ENCODE data around the gene DPM1.

DPM1 gene

GRCh38 chr20:50957798-50958614, at the start of gene DPM1:
TSS of gene DPM1 (minus strand) at chr20:50958532. CDS start at chr20:50958523, 9 bp downstream.
- Histone ChIP-seq H3K36me3 (ENCODE audit: control insufficient read depth in 1 of 2, insufficient read depth in 2 of 2, low read length in 2 of 2) (peaks cover 0 to 36% of the 10 kb centered on the region in 2 donors), H3K27ac (ENCODE audit: low read length) (peak within 1 kb of the TSS; percentile 98), H3K27me3 (ENCODE audit: low read depth, low read length) (no peaks in the 10 kb centered on the region), H3K4me1 (ENCODE audit: control insufficient read depth in 1 of 2, insufficient read depth in 2 of 2, low read length in 2 of 2) (peaks cover 12 to 54% of the 10 kb centered on the region in 2 donors), H3K4me3 (ENCODE audit: low read depth in 1 of 2, low read length in 2 of 2) (peak within 1 kb of the TSS; percentile 95 to 99), H3K9me3 (ENCODE audit: control insufficient read depth in 1 of 2, low read length in 2 of 2) (no peaks in the 10 kb centered on the region)

GRCh38 chr20:51005214-51005613, 46.9 kb upstream of the DPM1 start:
- Histone ChIP-seq H3K4me3 (ENCODE audit: low read depth in 1 of 2, low read length in 2 of 2) (no peak overlapping the region), H3K36me3 (ENCODE audit: control insufficient read depth in 1 of 2, insufficient read depth in 2 of 2, low read length in 2 of 2) (no peaks in the 10 kb centered on the region), H3K4me1 (ENCODE audit: control insufficient read depth in 1 of 2, insufficient read depth in 2 of 2, low read length in 2 of 2) (no peaks in the 10 kb centered on the region), H3K9me3 (ENCODE audit: control insufficient read depth in 1 of 2, low read length in 2 of 2) (no peaks in the 10 kb centered on the region), H3K27me3 (ENCODE audit: low read depth, low read length) (no peaks in the 10 kb centered on the region), H3K27ac (ENCODE audit: low read length) (no peak overlapping the region)

GRCh38 chr20:51004781-51005180, 46.4 kb upstream of the DPM1 start:
- no peaks in the 10 kb centered on the region for H3K27me3 ChIP-seq (ENCODE audit: low read depth, low read length)
- H3K27ac ChIP-seq (ENCODE audit: low read length): no peak overlapping the region
- H3K36me3 ChIP-seq (ENCODE audit: control insufficient read depth in 1 of 2, insufficient read depth in 2 of 2, low read length in 2 of 2): no peaks in the 10 kb centered on the region
- no peak overlapping the region for H3K4me3 ChIP-seq (ENCODE audit: low read depth in 1 of 2, low read length in 2 of 2)
- H3K9me3 ChIP-seq (ENCODE audit: control insufficient read depth in 1 of 2, low read length in 2 of 2): no peaks in the 10 kb centered on the region
- no peaks in the 10 kb centered on the region for H3K4me1 ChIP-seq (ENCODE audit: control insufficient read depth in 1 of 2, insufficient read depth in 2 of 2, low read length in 2 of 2)

GRCh38 chr20:51004305-51004727, 46.0 kb upstream of the DPM1 start:
- Histone ChIP-seq H3K27me3 (ENCODE audit: low read depth, low read length) (no peaks in the 10 kb centered on the region), H3K4me1 (ENCODE audit: control insufficient read depth in 1 of 2, insufficient read depth in 2 of 2, low read length in 2 of 2) (no peaks in the 10 kb centered on the region), H3K9me3 (ENCODE audit: control insufficient read depth in 1 of 2, low read length in 2 of 2) (no peaks in the 10 kb centered on the region), H3K4me3 (ENCODE audit: low read depth in 1 of 2, low read length in 2 of 2) (no peak overlapping the region), H3K27ac (ENCODE audit: low read length) (no peak overlapping the region), H3K36me3 (ENCODE audit: control insufficient read depth in 1 of 2, insufficient read depth in 2 of 2, low read length in 2 of 2) (no peaks in the 10 kb centered on the region)

- Histone ChIP-seq H3K9me3 (ENCODE audit: control insufficient read depth in 1 of 2, low read length in 2 of 2) (no peaks in the 10 kb centered on the region), H3K4me3 (ENCODE audit: low read depth in 1 of 2, low read length in 2 of 2) (no peak overlapping the region), H3K27me3 (ENCODE audit: low read depth, low read length) (no peaks in the 10 kb centered on the region), H3K27ac (ENCODE audit: low read length) (no peak overlapping the region), H3K4me1 (ENCODE audit: control insufficient read depth in 1 of 2, insufficient read depth in 2 of 2, low read length in 2 of 2) (no peaks in the 10 kb centered on the region), H3K36me3 (ENCODE audit: control insufficient read depth in 1 of 2, insufficient read depth in 2 of 2, low read length in 2 of 2) (no peaks in the 10 kb centered on the region)
Observed at GRCh38 chr20:51003753-51004152, 45.4 kb upstream of the DPM1 start.

- no peaks in the 10 kb centered on the region for H3K27me3 ChIP-seq (ENCODE audit: low read depth, low read length)
- no peak overlapping the region for H3K4me3 ChIP-seq (ENCODE audit: low read depth in 1 of 2, low read length in 2 of 2)
- no peak overlapping the region for H3K27ac ChIP-seq (ENCODE audit: low read length)
- no peaks in the 10 kb centered on the region for H3K9me3 ChIP-seq (ENCODE audit: control insufficient read depth in 1 of 2, low read length in 2 of 2)
- H3K4me1 ChIP-seq (ENCODE audit: control insufficient read depth in 1 of 2, insufficient read depth in 2 of 2, low read length in 2 of 2): no peaks in the 10 kb centered on the region
- H3K36me3 ChIP-seq (ENCODE audit: control insufficient read depth in 1 of 2, insufficient read depth in 2 of 2, low read length in 2 of 2): no peaks in the 10 kb centered on the region
Observed at GRCh38 chr20:51002633-51003032, 44.3 kb upstream of the DPM1 start.

- Histone ChIP-seq H3K27ac (ENCODE audit: low read length) (no peak overlapping the region), H3K9me3 (ENCODE audit: control insufficient read depth in 1 of 2, low read length in 2 of 2) (no peaks in the 10 kb centered on the region), H3K36me3 (ENCODE audit: control insufficient read depth in 1 of 2, insufficient read depth in 2 of 2, low read length in 2 of 2) (no peaks in the 10 kb centered on the region), H3K4me1 (ENCODE audit: control insufficient read depth in 1 of 2, insufficient read depth in 2 of 2, low read length in 2 of 2) (no peaks in the 10 kb centered on the region), H3K27me3 (ENCODE audit: low read depth, low read length) (no peaks in the 10 kb centered on the region), H3K4me3 (ENCODE audit: low read depth in 1 of 2, low read length in 2 of 2) (no peak overlapping the region)
Observed at GRCh38 chr20:51001430-51002265, 43.3 kb upstream of the DPM1 start.

GRCh38 chr20:50999355-50999754, 41.0 kb upstream of the DPM1 start:
- Histone ChIP-seq H3K9me3 (ENCODE audit: control insufficient read depth in 1 of 2, low read length in 2 of 2) (no peaks in the 10 kb centered on the region), H3K4me3 (ENCODE audit: low read depth in 1 of 2, low read length in 2 of 2) (no peak overlapping the region), H3K36me3 (ENCODE audit: control insufficient read depth in 1 of 2, insufficient read depth in 2 of 2, low read length in 2 of 2) (no peaks in the 10 kb centered on the region), H3K27ac (ENCODE audit: low read length) (no peak overlapping the region), H3K4me1 (ENCODE audit: control insufficient read depth in 1 of 2, insufficient read depth in 2 of 2, low read length in 2 of 2) (no peaks in the 10 kb centered on the region), H3K27me3 (ENCODE audit: low read depth, low read length) (no peaks in the 10 kb centered on the region)

GRCh38 chr20:50996901-50997865, 38.9 kb upstream of the DPM1 start:
- no peak overlapping the region for H3K4me3 ChIP-seq (ENCODE audit: low read depth in 1 of 2, low read length in 2 of 2)
- no peaks in the 10 kb centered on the region for H3K36me3 ChIP-seq (ENCODE audit: control insufficient read depth in 1 of 2, insufficient read depth in 2 of 2, low read length in 2 of 2)
- no peak overlapping the region for H3K27ac ChIP-seq (ENCODE audit: low read length)
- H3K9me3 ChIP-seq (ENCODE audit: control insufficient read depth in 1 of 2, low read length in 2 of 2): no peaks in the 10 kb centered on the region
- no peaks in the 10 kb centered on the region for H3K4me1 ChIP-seq (ENCODE audit: control insufficient read depth in 1 of 2, insufficient read depth in 2 of 2, low read length in 2 of 2)
- H3K27me3 ChIP-seq (ENCODE audit: low read depth, low read length): no peaks in the 10 kb centered on the region

- Histone ChIP-seq H3K27me3 (ENCODE audit: low read depth, low read length) (no peaks in the 10 kb centered on the region), H3K4me1 (ENCODE audit: control insufficient read depth in 1 of 2, insufficient read depth in 2 of 2, low read length in 2 of 2) (no peaks in the 10 kb centered on the region), H3K9me3 (ENCODE audit: control insufficient read depth in 1 of 2, low read length in 2 of 2) (no peaks in the 10 kb centered on the region), H3K4me3 (ENCODE audit: low read depth in 1 of 2, low read length in 2 of 2) (no peak overlapping the region), H3K27ac (ENCODE audit: low read length) (no peak overlapping the region), H3K36me3 (ENCODE audit: control insufficient read depth in 1 of 2, insufficient read depth in 2 of 2, low read length in 2 of 2) (no peaks in the 10 kb centered on the region)
Observed at GRCh38 chr20:50995506-50995905, 37.2 kb upstream of the DPM1 start.

- H3K9me3 ChIP-seq (ENCODE audit: control insufficient read depth in 1 of 2, low read length in 2 of 2): no peaks in the 10 kb centered on the region
- H3K27me3 ChIP-seq (ENCODE audit: low read depth, low read length): no peaks in the 10 kb centered on the region
- no peak overlapping the region for H3K4me3 ChIP-seq (ENCODE audit: low read depth in 1 of 2, low read length in 2 of 2)
- H3K4me1 ChIP-seq (ENCODE audit: control insufficient read depth in 1 of 2, insufficient read depth in 2 of 2, low read length in 2 of 2): no peaks in the 10 kb centered on the region
- H3K27ac ChIP-seq (ENCODE audit: low read length): no peak overlapping the region
- no peaks in the 10 kb centered on the region for H3K36me3 ChIP-seq (ENCODE audit: control insufficient read depth in 1 of 2, insufficient read depth in 2 of 2, low read length in 2 of 2)
Observed at GRCh38 chr20:50993876-50994275, 35.5 kb upstream of the DPM1 start.

Data from muscle layer of duodenum (tissue), 2 donors.